ENCODE measurements around the gene GTF2A2. TPM values are rescaled to one million over a fixed set of nuclear protein-coding genes. Genes with fewer than 3 reads are reported as not detected.
A peak's percentile ranks its signal among the peaks of the same experiment; 100 is the strongest.

The GTF2A2 gene
- polyA plus RNA-seq, 3 donors = 126 to 166 (median 133) TPM

DNA sequence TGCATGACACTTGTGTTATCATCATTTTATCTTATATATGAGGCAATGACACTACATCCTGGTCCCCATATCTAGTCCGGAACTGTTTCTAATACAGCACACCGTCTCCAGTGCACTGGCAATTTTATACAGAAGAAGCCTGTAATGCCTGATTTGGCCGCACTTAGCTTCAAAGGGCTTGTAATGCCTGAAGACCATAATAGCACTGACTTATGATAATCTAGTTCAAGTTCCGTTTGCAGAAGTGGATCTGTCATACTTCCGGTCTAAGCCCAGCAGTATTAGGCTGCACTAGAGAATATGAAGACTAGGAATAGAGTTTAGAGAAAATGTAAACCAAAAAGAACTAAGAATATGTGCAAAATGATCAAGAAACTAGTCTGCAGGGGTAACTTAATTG, 30.5 kb upstream of the GTF2A2 start:
- H3K9me3 Mint-ChIP-seq = no peaks in the 10 kb centered on the region
- 4% methylated on average over 4 of the region's 5 CpGs for WGBS (ENCODE audit: insufficient coverage)
- peaks cover 44 to 61% of the 10 kb centered on the region in 2 donors for H3K4me1 ChIP-seq (ENCODE audit: control insufficient read depth in 1 of 2, insufficient read depth in 2 of 2, low read length in 2 of 2)

DNA sequence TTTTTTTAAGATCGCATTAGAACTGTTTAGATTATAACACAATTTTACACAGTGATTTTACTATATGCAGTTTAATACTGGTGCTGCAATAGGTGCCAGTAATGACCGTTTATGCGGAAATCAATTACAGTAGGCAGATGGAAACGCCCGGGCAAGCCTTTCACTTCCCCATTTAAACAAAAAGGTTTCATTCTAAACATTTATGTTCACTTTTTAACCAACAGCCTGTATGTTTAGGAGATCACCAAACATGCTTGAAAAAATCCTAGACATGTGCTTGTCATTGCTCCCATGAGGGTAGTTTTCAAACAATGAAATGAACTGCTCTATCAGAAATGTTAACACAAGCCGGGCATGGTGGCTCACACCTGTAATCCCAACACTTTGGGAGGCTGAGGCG, 29.1 kb upstream of the GTF2A2 start:
- H3K9ac ChIP-seq (ENCODE audit: insufficient read depth, low read length, poor library complexity, severe bottlenecking) = peak overlapping the region; percentile 42
- no peaks in the 10 kb centered on the region for H3K9me3 Mint-ChIP-seq
- H3K79me2 ChIP-seq (ENCODE audit: insufficient read depth, low read length) = peaks cover 88% of the 10 kb centered on the region
- intact Hi-C loops (cut with micrococcal nuclease) = loop anchor here (5.0 to 10.0 kb wide), 3 partner anchors 582 to 711 kb away; partner anchors contain the start of genes ANXA2 (in 1 of the 2), CCNB2 (in 1 of the 2) and RNF111 (in 1 of the 2)
- WGBS (ENCODE audit: insufficient coverage) = no CpG with 5 or more reads among the region's 7 CpGs
- H3K27ac Mint-ChIP-seq = peak overlapping the region; percentile 97 to 100 (median 99)
- H3K36me3 Mint-ChIP-seq = peaks cover 21 to 34% of the 10 kb centered on the region in 2 donors
- peaks cover 44 to 60% of the 10 kb centered on the region in 2 donors for H3K4me1 ChIP-seq (ENCODE audit: control insufficient read depth in 1 of 2, insufficient read depth in 2 of 2, low read length in 2 of 2)
- DNase-seq = peak; percentile 68 to 80 (median 76)
- peaks cover 61% of the 10 kb centered on the region for H4K20me1 ChIP-seq (ENCODE audit: insufficient read depth, low read length)
- no peaks in the 10 kb centered on the region for H3K27me3 ChIP-seq (ENCODE audit: control insufficient read depth in 2 of 2, insufficient read depth in 2 of 2, low read length in 2 of 2)
- H3K4me2 ChIP-seq (replicated peaks; ENCODE audit: extremely low read depth, low read length, poor library complexity, severe bottlenecking) = peak overlapping the region; percentile 99
- TF ChIP-seq, protein P1, sequence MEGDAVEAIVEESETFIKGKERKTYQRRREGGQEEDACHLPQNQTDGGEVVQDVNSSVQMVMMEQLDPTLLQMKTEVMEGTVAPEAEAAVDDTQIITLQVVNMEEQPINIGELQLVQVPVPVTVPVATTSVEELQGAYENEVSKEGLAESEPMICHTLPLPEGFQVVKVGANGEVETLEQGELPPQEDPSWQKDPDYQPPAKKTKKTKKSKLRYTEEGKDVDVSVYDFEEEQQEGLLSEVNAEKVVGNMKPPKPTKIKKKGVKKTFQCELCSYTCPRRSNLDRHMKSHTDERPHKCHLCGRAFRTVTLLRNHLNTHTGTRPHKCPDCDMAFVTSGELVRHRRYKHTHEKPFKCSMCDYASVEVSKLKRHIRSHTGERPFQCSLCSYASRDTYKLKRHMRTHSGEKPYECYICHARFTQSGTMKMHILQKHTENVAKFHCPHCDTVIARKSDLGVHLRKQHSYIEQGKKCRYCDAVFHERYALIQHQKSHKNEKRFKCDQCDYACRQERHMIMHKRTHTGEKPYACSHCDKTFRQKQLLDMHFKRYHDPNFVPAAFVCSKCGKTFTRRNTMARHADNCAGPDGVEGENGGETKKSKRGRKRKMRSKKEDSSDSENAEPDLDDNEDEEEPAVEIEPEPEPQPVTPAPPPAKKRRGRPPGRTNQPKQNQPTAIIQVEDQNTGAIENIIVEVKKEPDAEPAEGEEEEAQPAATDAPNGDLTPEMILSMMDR (IDR thresholded peaks at IDR 0.05) = no peak
- peaks cover 18 to 37% of the 10 kb centered on the region in 2 donors for H3K36me3 ChIP-seq (replicated peaks in 1 of 2; ENCODE audit: control insufficient read depth in 1 of 2, insufficient read depth in 2 of 2, low read length in 2 of 2)
- H3K27ac ChIP-seq (ENCODE audit: low read depth in 1 of 2, low read length in 2 of 2) = peak overlapping the region; percentile 88 to 99
- no peaks in the 10 kb centered on the region for H3K9me3 ChIP-seq (replicated peaks in 1 of 2; ENCODE audit: control insufficient read depth in 1 of 2, insufficient read depth in 1 of 2, low read length in 2 of 2)
- peaks cover 0 to 7% (median 0%) of the 10 kb centered on the region in 3 donors for H3K27me3 Mint-ChIP-seq (ENCODE audit: low read depth in 3 of 3)
- H3K4me3 ChIP-seq (replicated peaks in 1 of 3; ENCODE audit: low read depth in 2 of 3, low read length in 3 of 3) = peak overlapping the region; percentile 68 to 98 (median 79)
- H2AFZ ChIP-seq (ENCODE audit: insufficient read depth, low read depth, low read length, poor library complexity, severe bottlenecking) = no peak overlapping the region
- H3K4me1 Mint-ChIP-seq = peaks cover 51% of the 10 kb centered on the region
- H3K4me3 Mint-ChIP-seq = peak overlapping the region; percentile 84 to 94

More for the DNA sequence above, 30.5 kb upstream of the GTF2A2 start:
- Histone ChIP-seq H3K4me2 (replicated peaks; ENCODE audit: extremely low read depth, low read length, poor library complexity, severe bottlenecking) (peak overlapping the region; percentile 99), H3K9me3 (replicated peaks in 1 of 2; ENCODE audit: control insufficient read depth in 1 of 2, insufficient read depth in 1 of 2, low read length in 2 of 2) (no peaks in the 10 kb centered on the region), H4K20me1 (ENCODE audit: insufficient read depth, low read length) (peaks cover 47% of the 10 kb centered on the region), H3K36me3 (replicated peaks in 1 of 2; ENCODE audit: control insufficient read depth in 1 of 2, insufficient read depth in 2 of 2, low read length in 2 of 2) (peaks cover 6 to 23% of the 10 kb centered on the region in 2 donors), H3K79me2 (ENCODE audit: insufficient read depth, low read length) (peaks cover 74% of the 10 kb centered on the region), H2AFZ (ENCODE audit: insufficient read depth, low read depth, low read length, poor library complexity, severe bottlenecking) (no peak overlapping the region), H3K4me3 (replicated peaks in 1 of 3; ENCODE audit: low read depth in 2 of 3, low read length in 3 of 3) (peak overlapping the region; percentile 68 to 98 (median 79)), H3K27me3 (ENCODE audit: control insufficient read depth in 2 of 2, insufficient read depth in 2 of 2, low read length in 2 of 2) (no peaks in the 10 kb centered on the region), H3K27ac (ENCODE audit: low read depth in 1 of 2, low read length in 2 of 2) (peak overlapping the region; percentile 94 to 99), H3K9ac (ENCODE audit: insufficient read depth, low read length, poor library complexity, severe bottlenecking) (peak overlapping the region; percentile 98)
- H3K4me1 Mint-ChIP-seq = peaks cover 51% of the 10 kb centered on the region
- peaks cover 11 to 21% of the 10 kb centered on the region in 2 donors for H3K36me3 Mint-ChIP-seq
- H3K4me3 Mint-ChIP-seq = peak overlapping the region; percentile 94 to 95
- peak overlapping the region; percentile 99 to 100 (median 99) for H3K27ac Mint-ChIP-seq
- H3K27me3 Mint-ChIP-seq (ENCODE audit: low read depth in 3 of 3) = peaks cover 0 to 7% (median 0%) of the 10 kb centered on the region in 3 donors
- TF ChIP-seq, protein P1 (IDR thresholded peaks at IDR 0.05) = peak; percentile 12
- intact Hi-C loops (cut with micrococcal nuclease) = loop anchor here (5.0 to 10.0 kb wide), 3 partner anchors 583 to 709 kb away; partner anchors contain the start of genes ANXA2 (in 1 of the 2), CCNB2 (in 1 of the 2) and RNF111 (in 1 of the 2)
- peak; percentile 78 to 86 (median 83) for DNase-seq
